SU-DHL-6 (cell line): ENCODE measurements around the gene AGO1.

ENCODE experiments used
- H2AFZ ChIP-seq: fragments of 200-600 bp; sonication (generic); 2 replicates; pipeline ENCODE4 v1.6.1; 2014; ENCODE audit warnings: low read depth, mild to moderate bottlenecking, moderate library complexity, mixed read lengths, antibody characterized with exemption, low read length; ENCODE audit not compliant: severe bottlenecking
- H3F3A ChIP-seq: fragments of 200-600 bp; shearing (Covaris generic); 2 replicates; pipeline ENCODE4 v1.6.0; 2016; ENCODE audit warnings: antibody characterized with exemption, mild to moderate bottlenecking; ENCODE audit not compliant: insufficient read depth
- H3K27ac ChIP-seq: fragments of 200-600 bp; sonication (generic); 2 replicates; pipeline ENCODE4 v1.5.1; 2016; ENCODE audit warnings: low read depth, mild to moderate bottlenecking, low read length, moderate library complexity, mixed read lengths
- H3K27me3 ChIP-seq: fragments of 200-600 bp; sonication (generic), shearing (Covaris generic); 2 replicates; pipeline ENCODE4 v1.6.0; 2014; ENCODE audit warnings: mild to moderate bottlenecking, low read length
- H3K36me3 ChIP-seq: fragments of 200-600 bp; sonication (generic); 2 replicates; pipeline ENCODE4 v1.6.1; 2014; ENCODE audit warnings: mild to moderate bottlenecking, low read length, mixed read lengths
- H3K4me2 ChIP-seq: fragments of 300-600, 200-600 bp; shearing (Covaris generic), sonication (generic); 2 replicates; pipeline ENCODE4 v1.6.0; 2014; ENCODE audit warnings: low read length, low read depth, mild to moderate bottlenecking; ENCODE audit not compliant: poor library complexity, severe bottlenecking
- H3K4me3 ChIP-seq: fragments of 200-600 bp; sonication (generic); 2 replicates; pipeline ENCODE4 v1.5.1; 2014; ENCODE audit warnings: antibody characterized with exemption, low read length, mild to moderate bottlenecking, mixed read lengths; ENCODE audit not compliant: insufficient read depth, poor library complexity, severe bottlenecking
- H3K79me2 ChIP-seq: fragments of 200-600 bp; sonication (generic); 2 replicates; pipeline ENCODE4 v1.6.1; 2014; ENCODE audit warnings: mild to moderate bottlenecking, low read length, moderate library complexity; ENCODE audit not compliant: insufficient read depth
- H3K9ac ChIP-seq: fragments of 200-600 bp; sonication (generic); 2 replicates; pipeline ENCODE4 v1.7.0; 2014; ENCODE audit warnings: mild to moderate bottlenecking, low read length
- H3K9me2 ChIP-seq: fragments of 200-600 bp; sonication (generic); replicated peaks from 2 replicates; pipeline ENCODE4 v1.6.1; 2014; ENCODE audit warnings: low read length; ENCODE audit not compliant: insufficient read depth
- H3K9me3 ChIP-seq: fragments of 200-600 bp; sonication (generic); 2 replicates; pipeline ENCODE4 v1.6.1; 2014; ENCODE audit warnings: low read length, mixed read lengths; ENCODE audit not compliant: insufficient read depth
- H4K20me1 ChIP-seq: fragments of 200-600 bp; sonication (generic); 2 replicates; pipeline ENCODE4 v1.6.1; 2014; ENCODE audit warnings: low read depth, mild to moderate bottlenecking, antibody characterized with exemption, low read length, moderate library complexity, mixed read lengths
- EZH2phosphoT487 ChIP-seq: fragments of 200-600 bp; sonication (generic), shearing (Covaris generic); conservative IDR thresholded peaks from 2 replicates; pipeline ENCODE4 v1.6.1; 2018; ENCODE audit warnings: mild to moderate bottlenecking, antibody characterized with exemption, low read length, moderate library complexity, mixed read lengths
- TF ChIP-seq, protein P1 (sequence below): fragments of 200-600 bp; sonication (generic); IDR thresholded peaks from one replicate; pipeline ENCODE4 v1.5.1; 2017; ENCODE audit warnings: antibody characterized with exemption, mild to moderate bottlenecking, low read length, moderate library complexity; ENCODE audit not compliant: insufficient read depth, poor library complexity, severe bottlenecking

AGO1 gene

DNA sequence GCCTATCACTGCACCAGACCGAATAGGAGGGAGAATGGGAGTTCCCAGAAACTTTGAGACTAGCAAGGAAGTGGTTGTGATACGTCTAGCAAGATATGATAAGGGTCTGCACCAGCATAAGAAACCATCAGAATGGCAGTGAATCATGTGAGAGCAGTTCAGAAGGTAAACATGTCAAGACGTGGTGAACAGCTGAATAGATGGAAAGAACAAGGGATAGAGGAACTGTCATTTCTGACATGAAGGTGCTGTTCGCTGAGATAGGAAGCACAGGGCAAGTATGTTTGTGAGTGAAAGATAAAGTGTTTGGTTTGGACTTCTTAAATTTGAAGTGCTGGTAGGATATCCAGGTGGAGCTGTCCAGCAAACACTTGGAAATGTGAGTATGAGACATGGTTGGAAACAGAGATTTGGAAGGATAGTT, 1.1 kb upstream of the AGO1 start:
- Histone ChIP-seq H3K4me2 (no peak overlapping the region), H3K9ac (no peak overlapping the region)
- no peak for TF ChIP-seq EZH2phosphoT487
- TF ChIP-seq, protein P1, sequence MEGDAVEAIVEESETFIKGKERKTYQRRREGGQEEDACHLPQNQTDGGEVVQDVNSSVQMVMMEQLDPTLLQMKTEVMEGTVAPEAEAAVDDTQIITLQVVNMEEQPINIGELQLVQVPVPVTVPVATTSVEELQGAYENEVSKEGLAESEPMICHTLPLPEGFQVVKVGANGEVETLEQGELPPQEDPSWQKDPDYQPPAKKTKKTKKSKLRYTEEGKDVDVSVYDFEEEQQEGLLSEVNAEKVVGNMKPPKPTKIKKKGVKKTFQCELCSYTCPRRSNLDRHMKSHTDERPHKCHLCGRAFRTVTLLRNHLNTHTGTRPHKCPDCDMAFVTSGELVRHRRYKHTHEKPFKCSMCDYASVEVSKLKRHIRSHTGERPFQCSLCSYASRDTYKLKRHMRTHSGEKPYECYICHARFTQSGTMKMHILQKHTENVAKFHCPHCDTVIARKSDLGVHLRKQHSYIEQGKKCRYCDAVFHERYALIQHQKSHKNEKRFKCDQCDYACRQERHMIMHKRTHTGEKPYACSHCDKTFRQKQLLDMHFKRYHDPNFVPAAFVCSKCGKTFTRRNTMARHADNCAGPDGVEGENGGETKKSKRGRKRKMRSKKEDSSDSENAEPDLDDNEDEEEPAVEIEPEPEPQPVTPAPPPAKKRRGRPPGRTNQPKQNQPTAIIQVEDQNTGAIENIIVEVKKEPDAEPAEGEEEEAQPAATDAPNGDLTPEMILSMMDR = no peak

DNA sequence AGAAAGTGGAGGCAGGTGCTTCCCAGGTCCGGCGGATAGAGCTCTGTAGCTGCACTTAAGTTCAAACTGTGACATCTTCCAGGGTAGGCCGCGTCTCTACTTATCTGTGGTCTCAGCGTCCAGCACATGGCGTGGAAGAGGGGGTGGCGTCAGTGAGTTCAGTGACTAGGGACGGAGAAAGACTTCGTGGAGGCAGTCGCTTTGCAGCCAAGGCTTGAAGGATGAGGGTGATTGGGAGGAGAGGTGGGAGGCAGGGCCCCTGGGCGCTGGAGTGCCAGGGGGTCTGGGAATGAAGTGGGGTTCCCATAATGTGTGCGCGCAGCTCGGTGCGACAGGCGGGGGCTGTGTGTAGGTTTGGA, 444 bp upstream of the AGO1 start:
- no peak overlapping the region for H2AFZ ChIP-seq
- no peak overlapping the region; the same call in 1 of the 2 replicates for H3K9ac ChIP-seq
- no peaks in the 10 kb centered on the region for H3K9me3 ChIP-seq
- no peaks in the 10 kb centered on the region for H3K9me2 ChIP-seq
- peaks cover under 1% of the 10 kb centered on the region; the same call in 1 of the 2 replicates for H4K20me1 ChIP-seq
- no peaks in the 10 kb centered on the region for H3K27me3 ChIP-seq
- TF ChIP-seq EZH2phosphoT487 = no peak
- TF ChIP-seq, protein P1 = no peak
- H3F3A ChIP-seq = peaks cover 13% of the 10 kb centered on the region
- H3K27ac ChIP-seq = no peak overlapping the region
- H3K79me2 ChIP-seq = peaks cover 28% of the 10 kb centered on the region
- no peak overlapping the region for H3K4me2 ChIP-seq
- H3K4me3 ChIP-seq = no peak overlapping the region
- H3K36me3 ChIP-seq = no peaks in the 10 kb centered on the region

More for the DNA sequence above, 1.1 kb upstream of the AGO1 start:
- Histone ChIP-seq H4K20me1 (no peaks in the 10 kb centered on the region), H3K27ac (no peak overlapping the region), H3K27me3 (no peaks in the 10 kb centered on the region), H3K9me2 (no peaks in the 10 kb centered on the region), H3K4me3 (no peak overlapping the region), H3K9me3 (no peaks in the 10 kb centered on the region), H3F3A (peaks cover 13% of the 10 kb centered on the region), H2AFZ (no peak overlapping the region), H3K79me2 (peaks cover 21% of the 10 kb centered on the region), H3K36me3 (no peaks in the 10 kb centered on the region)

DNA sequence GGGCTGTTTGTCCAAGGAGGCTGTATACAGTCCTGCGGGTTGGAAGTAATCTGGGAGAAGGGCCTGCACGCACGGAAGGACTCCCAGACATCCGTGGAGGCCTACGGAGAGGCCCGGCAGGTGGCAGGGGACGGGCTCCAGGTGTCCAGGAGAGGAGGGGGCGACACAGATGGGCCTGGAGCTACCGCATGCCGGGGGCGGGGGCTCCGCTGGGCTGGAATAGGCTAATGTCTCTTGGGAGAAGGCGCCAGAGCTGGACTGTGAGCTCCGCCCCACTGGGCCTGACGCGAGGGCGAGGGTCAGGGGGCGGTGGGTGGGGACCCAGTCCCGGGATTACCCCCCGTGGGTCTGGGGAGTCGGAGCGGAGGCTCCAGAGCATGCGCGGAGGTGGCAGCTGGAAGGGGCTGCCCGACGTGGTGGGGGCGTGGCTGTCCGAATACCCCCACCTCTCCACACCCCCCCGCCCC, 659 bp downstream of the AGO1 start:
- Histone ChIP-seq H3K27ac (peak overlapping the region; percentile 52), H3K79me2 (peaks cover 34% of the 10 kb centered on the region)

More for the DNA sequence above, 659 bp downstream of the AGO1 start:
- H3K4me2 ChIP-seq = peak overlapping the region; percentile 86
- H3K9ac ChIP-seq = peak overlapping the region; percentile 99
- H3K9me2 ChIP-seq = no peaks in the 10 kb centered on the region
- peak overlapping the region; percentile 97 for H3K4me3 ChIP-seq
- peaks cover 13% of the 10 kb centered on the region for H3F3A ChIP-seq
- H3K27me3 ChIP-seq = no peaks in the 10 kb centered on the region
- H4K20me1 ChIP-seq = peaks cover 4% of the 10 kb centered on the region; the same call in 1 of the 2 replicates
- H2AFZ ChIP-seq = peak overlapping the region; percentile 92
- H3K9me3 ChIP-seq = no peaks in the 10 kb centered on the region
- no peaks in the 10 kb centered on the region for H3K36me3 ChIP-seq
- TF ChIP-seq, protein P1 = no peak
- TF ChIP-seq EZH2phosphoT487 = no peak
